Left colon (tissue), 2 donors: ENCODE data around the gene TBC1D2B. TPM values are rescaled to one million over a fixed set of nuclear protein-coding genes. Genes with fewer than 3 reads are reported as not detected.

Experiments
- ATAC-seq: fragments of 200-7000 bp; cut with Tn5 transposase; one replicate; pipeline ENCODE4 v1.9.1; 2020; ENCODE audit warnings: mild to moderate bottlenecking, moderate library complexity
- DNase-seq, 2 donors: peaks; one replicate each; pipeline ENCODE4 v3.0.0-alpha.2; 2020
- intact Hi-C, 2 donors: fragments of 100-400 bp; cut with DNase I in 1 of 2; cut with micrococcal nuclease in 1 of 2; formaldehyde crosslinking; loops; one replicate each; pipeline versions ENCODE4 v1.11.2 to v1.14.0; 2022; cut with DNase I, micrococcal nuclease
- total RNA-seq, 2 donors: library from RNA; stranded (reverse); fragmentation: NEBNext Ultra II Directional; extraction: Animal tissue kit (Norgen Biotek cat#: 25700); gene quantifications; one replicate each; pipeline ENCODE4 v1.2.1, GENCODE V29; 2021
- donor health status: DM: no; HTN: no; CAD: no.
- donor health status: DM: yes; HTN: yes; CAD: no.

The TBC1D2B gene
- total RNA-seq, 2 donors from 2014 or later: 41.3 to 63.5 TPM

- DNase-seq: no peak
- intact Hi-C loops: no loop called here
- no peak for ATAC-seq
Measured at GRCh38 chr15:78020007-78020406, 57.5 kb downstream of the TBC1D2B start.

GRCh38 chr15:78018946-78019644, 58.4 kb downstream of the TBC1D2B start:
- ATAC-seq: peak; percentile 56
- DNase-seq: no peak
- intact Hi-C loops: no loop called here

GRCh38 chr15:78018445-78018844, 59.1 kb downstream of the TBC1D2B start:
- DNase-seq (no peak), ATAC-seq (peak; percentile 83)
- intact Hi-C loops: no loop called here

GRCh38 chr15:78016860-78017259, 60.7 kb downstream of the TBC1D2B start:
- ATAC-seq (no peak), DNase-seq (no peak)
- intact Hi-C loops: no loop called here

- peak; percentile 94 for ATAC-seq
- peak; percentile 64 to 91 for DNase-seq
- intact Hi-C loops: no loop called here
Measured at GRCh38 chr15:78012643-78013077, 64.9 kb downstream of the TBC1D2B start.

GRCh38 chr15:78010067-78010466, 67.4 kb downstream of the TBC1D2B start:
- intact Hi-C loops: no loop called here
- no peak for ATAC-seq
- DNase-seq: no peak

- intact Hi-C loops: no loop called here
- DNase-seq: peak; percentile 63 to 72
- ATAC-seq: peak; percentile 3
Measured at GRCh38 chr15:78007964-78008886, 69.3 kb downstream of the TBC1D2B start.

- no peak for ATAC-seq
- intact Hi-C loops: no loop called here
Measured at GRCh38 chr15:78007211-78007931, 70.1 kb downstream of the TBC1D2B start.

GRCh38 chr15:78006567-78007205, 70.8 kb downstream of the TBC1D2B start:
- DNase-seq: peak; percentile 72 to 80
- intact Hi-C loops: no loop called here
- ATAC-seq: peak; percentile 66

More at GRCh38 chr15:78007211-78007931, 70.1 kb downstream of the TBC1D2B start:
- peak in 1 of 2 donors; percentile 22 for DNase-seq

GRCh38 chr15:78004919-78005634, 72.4 kb downstream of the TBC1D2B start:
- DNase-seq: peak in 1 of 2 donors; percentile 77
- ATAC-seq: no peak
- intact Hi-C loops: no loop called here

GRCh38 chr15:78004222-78004727, 73.2 kb downstream of the TBC1D2B start:
- ATAC-seq: no peak
- no peak for DNase-seq
- intact Hi-C loops: no loop called here

GRCh38 chr15:78003539-78004008, 73.9 kb downstream of the TBC1D2B start:
- ATAC-seq (no peak), DNase-seq (no peak)
- intact Hi-C loops: no loop called here

- ATAC-seq (no peak), DNase-seq (no peak)
- intact Hi-C loops: no loop called here
Measured at GRCh38 chr15:78002996-78003395, 74.5 kb downstream of the TBC1D2B start.

- intact Hi-C loops: loop anchor here in 1 of 2 donors (2.0 kb wide), 1 partner anchor 107 kb away; no protein-coding TSS in a partner anchor
- DNase-seq: no peak
- no peak for ATAC-seq
Measured at GRCh38 chr15:78001656-78002055, 75.9 kb downstream of the TBC1D2B start.

- ATAC-seq (peak; percentile 7), DNase-seq (no peak)
- intact Hi-C loops: loop anchor here in 1 of 2 donors (2.0 kb wide), 1 partner anchor 108 kb away; no protein-coding TSS in a partner anchor
Measured at GRCh38 chr15:78000927-78001249, 76.6 kb downstream of the TBC1D2B start.

- DNase-seq (peak; percentile 89 to 93), ATAC-seq (peak; percentile 97)
- intact Hi-C loops: loop anchor here in 1 of 2 donors (2.0 kb wide), 1 partner anchor 108 kb away; no protein-coding TSS in a partner anchor
Measured at GRCh38 chr15:78000091-78000926, 77.2 kb downstream of the TBC1D2B start.

- no peak for DNase-seq
- intact Hi-C loops: no loop called here
- no peak for ATAC-seq
Measured at GRCh38 chr15:77999486-77999885, 78.0 kb downstream of the TBC1D2B start.
